CD14-positive monocyte (primary cell): Measurements from ENCODE around the gene GLT8D1. TPM values are rescaled to one million over a fixed set of nuclear protein-coding genes. Genes with fewer than 3 reads are reported as not detected.

ENCODE experiments used
- DNase-seq, 3 donors: peaks; one replicate each; pipeline ENCODE4 v3.0.0-alpha.2; 2011 to 2022
- H2AFZ ChIP-seq: 2 replicates; pipeline ENCODE4 v1.6.0; 2012; ENCODE audit warnings: mild to moderate bottlenecking, low read depth, low read length, inconsistent platforms; ENCODE audit not compliant: insufficient read depth, poor library complexity, severe bottlenecking
- H3K27ac ChIP-seq, 2 donors: 1 replicate in 1 of 2; 2 replicates in 1 of 2; pipeline ENCODE4 v1.5.1; 2012 to 2013; ENCODE audit warnings: low read length in 2 of 2, control low read depth in 1 of 2, inconsistent platforms in 1 of 2, low read depth in 1 of 2, mild to moderate bottlenecking in 1 of 2
- H3K27me3 ChIP-seq, 2 donors: one replicate each; pipeline versions ENCODE4 v1.6.0 to v1.6.1; 2011 to 2013; ENCODE audit warnings: low read length in 2 of 2; ENCODE audit not compliant: control insufficient read depth in 2 of 2, insufficient read depth in 2 of 2
- H3K36me3 ChIP-seq, 2 donors: replicated peaks in 1 of 2; 1 replicate in 1 of 2; 2 replicates in 1 of 2; pipeline versions ENCODE4 v1.5.1 to v1.6.1; 2012 to 2013; ENCODE audit warnings: low read length in 2 of 2, control low read depth in 1 of 2, inconsistent platforms in 1 of 2, mild to moderate bottlenecking in 1 of 2; ENCODE audit not compliant: insufficient read depth in 2 of 2, control insufficient read depth in 1 of 2
- H3K4me1 ChIP-seq, 2 donors: 1 replicate in 1 of 2; 2 replicates in 1 of 2; pipeline versions ENCODE4 v1.5.1 to v1.6.1; 2012 to 2013; ENCODE audit warnings: low read length in 2 of 2, control low read depth in 1 of 2, inconsistent platforms in 1 of 2, mild to moderate bottlenecking in 1 of 2, moderate library complexity in 1 of 2; ENCODE audit not compliant: insufficient read depth in 2 of 2, control insufficient read depth in 1 of 2
- H3K4me2 ChIP-seq: replicated peaks from 2 replicates; pipeline ENCODE3; 2012; ENCODE audit warnings: low read length, moderate library complexity, mild to moderate bottlenecking; ENCODE audit not compliant: poor library complexity, severe bottlenecking; ENCODE audit errors: extremely low read depth
- H3K4me3 ChIP-seq, 3 experiments: fragments of 200-600 bp in 1 of 3; sonication (generic) in 1 of 3; replicated peaks in 1 of 3; 1 replicate in 2 of 3; 2 replicates in 1 of 3; pipeline ENCODE4 v1.5.1; 2011 to 2013; ENCODE audit warnings: low read length in 3 of 3, mild to moderate bottlenecking in 3 of 3, control low read depth in 2 of 3, low read depth in 2 of 3, inconsistent platforms in 1 of 3, moderate library complexity in 1 of 3
- H3K79me2 ChIP-seq: 2 replicates; pipeline ENCODE4 v1.6.0; 2012; ENCODE audit warnings: mild to moderate bottlenecking, control low read depth, inconsistent platforms, low read length, moderate library complexity; ENCODE audit not compliant: insufficient read depth
- H3K9ac ChIP-seq: 2 replicates; pipeline ENCODE4 v1.6.0; 2017; ENCODE audit warnings: low read length, mild to moderate bottlenecking; ENCODE audit not compliant: insufficient read depth, poor library complexity, severe bottlenecking
- H3K9me3 ChIP-seq, 2 donors: replicated peaks in 1 of 2; 1 replicate in 1 of 2; 2 replicates in 1 of 2; pipeline versions ENCODE4 v1.5.1 to v1.6.1; 2012 to 2013; ENCODE audit warnings: low read length in 2 of 2, control low read depth in 1 of 2; ENCODE audit not compliant: control insufficient read depth in 1 of 2, insufficient read depth in 1 of 2
- H4K20me1 ChIP-seq: 2 replicates; pipeline ENCODE4 v1.6.0; 2012; ENCODE audit warnings: mild to moderate bottlenecking, low read length, control low read depth, moderate library complexity; ENCODE audit not compliant: insufficient read depth
- H3K27ac Mint-ChIP-seq, 7 donors: one replicate each; pipeline ENCODE4 v1.8.0; 2020; ENCODE audit warnings: mild to moderate bottlenecking in 7 of 7, mixed read lengths in 7 of 7, moderate library complexity in 6 of 7, inconsistent platforms in 2 of 7
- H3K27me3 Mint-ChIP-seq, 3 donors: one replicate each; pipeline ENCODE4 v1.8.0; 2021 to 2022; ENCODE audit warnings: low read depth in 3 of 3, mild to moderate bottlenecking in 3 of 3, mixed read lengths in 3 of 3, moderate library complexity in 3 of 3, inconsistent platforms in 1 of 3
- H3K36me3 Mint-ChIP-seq, 2 donors: one replicate each; pipeline ENCODE4 v1.8.0; 2020; ENCODE audit warnings: mixed read lengths in 2 of 2, inconsistent platforms in 1 of 2, mild to moderate bottlenecking in 1 of 2
- H3K4me1 Mint-ChIP-seq: one replicate; pipeline ENCODE4 v1.8.0; 2020; ENCODE audit warnings: mild to moderate bottlenecking, mixed read lengths
- H3K4me3 Mint-ChIP-seq, 2 donors: one replicate each; pipeline ENCODE4 v1.8.0; 2020; ENCODE audit warnings: mild to moderate bottlenecking in 2 of 2, mixed read lengths in 2 of 2, moderate library complexity in 1 of 2
- H3K9me3 Mint-ChIP-seq, 7 donors: one replicate each; pipeline ENCODE4 v1.8.0; 2020 to 2022; ENCODE audit warnings: mixed read lengths in 7 of 7, mild to moderate bottlenecking in 6 of 7, moderate library complexity in 6 of 7, inconsistent platforms in 2 of 7
- WGBS: methylation state at CpG from one replicate; pipeline ENCODE4 v1.1.5; 2013; ENCODE audit warnings: missing lambda C conversion rate; ENCODE audit not compliant: insufficient coverage; 5-methylcytosine and 5-hydroxymethylcytosine counted together
- intact Hi-C, 2 donors: fragments of 100-400 bp; cut with micrococcal nuclease; formaldehyde crosslinking; loops; one replicate each; pipeline versions ENCODE4 v1.15.0 to v1.15.1; 2023
- polyA plus RNA-seq, 3 donors: library from polyadenylated mRNA; depleted of rRNA in 1 of 3; unstranded in 2 of 3; stranded (reverse) in 1 of 3; fragments of 300-500 nt in 2 of 3; fragments of >200 nt in 1 of 3; fragmentation: Illumina TruSeq in 2 of 3; gene quantifications; 1 replicate in 2 of 3; 2 replicates in 1 of 3; pipeline ENCODE4 v1.2.3, GENCODE V29; 2012 to 2021
- small RNA-seq: library from RNA; depleted of rRNA; stranded (forward); fragments of <200 nt; gene quantifications from one replicate; pipeline ENCODE3, GENCODE V24; 2012; ENCODE audit warnings: low read depth; ENCODE audit not compliant: insufficient read length
- TF ChIP-seq, protein P1 (sequence below): fragments of 200-600 bp; IDR thresholded peaks from one replicate; pipeline ENCODE4 v1.8.0; 2022; ENCODE audit warnings: antibody characterized with exemption, mild to moderate bottlenecking

The GLT8D1 gene
- polyA plus RNA-seq, 3 donors = 27.3 to 34.8 (median 34.8) TPM

DNA sequence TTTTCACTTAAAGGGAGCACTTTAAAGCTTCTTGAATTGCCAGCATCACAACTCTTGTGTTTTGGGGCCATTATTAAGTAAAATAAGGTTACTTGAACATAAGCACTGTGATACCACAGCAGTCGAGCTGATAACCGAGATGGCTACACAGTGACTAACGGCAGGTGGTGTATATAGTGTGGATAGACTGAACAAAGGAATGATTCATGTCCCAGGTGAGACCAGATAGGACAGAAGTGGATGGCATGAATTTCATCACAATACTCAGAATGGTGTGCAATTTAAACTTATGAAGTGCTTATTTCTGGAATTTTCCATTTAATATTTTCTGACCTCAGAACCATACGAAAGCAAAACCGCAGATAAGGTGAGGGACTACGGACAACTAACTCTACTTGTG is 60.0 kb downstream of the GLT8D1 start:
- H3K27me3 Mint-ChIP-seq = no peaks in the 10 kb centered on the region

More for the DNA sequence above, 60.0 kb downstream of the GLT8D1 start:
- peaks cover 93 to 99% of the 10 kb centered on the region in 2 donors for H3K36me3 ChIP-seq
- no peak overlapping the region for H3K4me3 Mint-ChIP-seq
- 83% methylated on average over 1 of the region's 6 CpGs for WGBS
- no peaks in the 10 kb centered on the region for H3K9me3 Mint-ChIP-seq
- no peaks in the 10 kb centered on the region for H3K4me1 ChIP-seq
- H3K4me3 ChIP-seq = no peak overlapping the region
- H4K20me1 ChIP-seq = no peaks in the 10 kb centered on the region
- TF ChIP-seq, protein P1, sequence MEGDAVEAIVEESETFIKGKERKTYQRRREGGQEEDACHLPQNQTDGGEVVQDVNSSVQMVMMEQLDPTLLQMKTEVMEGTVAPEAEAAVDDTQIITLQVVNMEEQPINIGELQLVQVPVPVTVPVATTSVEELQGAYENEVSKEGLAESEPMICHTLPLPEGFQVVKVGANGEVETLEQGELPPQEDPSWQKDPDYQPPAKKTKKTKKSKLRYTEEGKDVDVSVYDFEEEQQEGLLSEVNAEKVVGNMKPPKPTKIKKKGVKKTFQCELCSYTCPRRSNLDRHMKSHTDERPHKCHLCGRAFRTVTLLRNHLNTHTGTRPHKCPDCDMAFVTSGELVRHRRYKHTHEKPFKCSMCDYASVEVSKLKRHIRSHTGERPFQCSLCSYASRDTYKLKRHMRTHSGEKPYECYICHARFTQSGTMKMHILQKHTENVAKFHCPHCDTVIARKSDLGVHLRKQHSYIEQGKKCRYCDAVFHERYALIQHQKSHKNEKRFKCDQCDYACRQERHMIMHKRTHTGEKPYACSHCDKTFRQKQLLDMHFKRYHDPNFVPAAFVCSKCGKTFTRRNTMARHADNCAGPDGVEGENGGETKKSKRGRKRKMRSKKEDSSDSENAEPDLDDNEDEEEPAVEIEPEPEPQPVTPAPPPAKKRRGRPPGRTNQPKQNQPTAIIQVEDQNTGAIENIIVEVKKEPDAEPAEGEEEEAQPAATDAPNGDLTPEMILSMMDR = no peak
- H3K79me2 ChIP-seq = no peaks in the 10 kb centered on the region
- H3K9me3 ChIP-seq = no peaks in the 10 kb centered on the region
- no peak for DNase-seq
- H3K27me3 ChIP-seq = no peaks in the 10 kb centered on the region
- H3K4me2 ChIP-seq = no peak overlapping the region
- peaks cover 78 to 90% of the 10 kb centered on the region in 2 donors for H3K36me3 Mint-ChIP-seq
- no peak overlapping the region for H3K27ac ChIP-seq
- intact Hi-C loops = no loop called here
- no peak overlapping the region for H3K9ac ChIP-seq
- H3K4me1 Mint-ChIP-seq = no peaks in the 10 kb centered on the region
- no peak overlapping the region for H3K27ac Mint-ChIP-seq
- no peak overlapping the region for H2AFZ ChIP-seq

Small RNA genes lying within 50 kb of the gene (small RNA-seq; reads per million reads assigned to genes)
- gene AC006254.2 = not detected
- 5,866 reads per million, percentile 100 among the genes with 10 or more reads in this experiment for gene RF00569
- gene RF01183 = not detected
- gene SNORD19 = not detected
- not detected for gene SNORD19B
- 3,279 reads per million, percentile 99 among the genes with 10 or more reads in this experiment for gene SNORD69

Other genes starting within 250 kb of the GLT8D1 start
- gene STAB1, start 210.5 kb downstream of the GLT8D1 start, polyA plus RNA-seq = 100 to 1,000 TPM in 1 of 3 donors, 10 to 100 TPM in 1, 1 to 10 TPM in 1; 3.8 to 535 (median 15.8) TPM
- gene NT5DC2, start 171.9 kb downstream of the GLT8D1 start, polyA plus RNA-seq = 10 to 100 TPM in 1 of 3 donors, under 1 TPM in 2; 0.66 to 28.4 (median 0.67) TPM
- gene UQCC5, start 169.2 kb downstream of the GLT8D1 start, polyA plus RNA-seq = 10 to 100 TPM in 2 of 3 donors, 1 to 10 TPM in 1; 1.4 to 52.1 (median 43.3) TPM
- gene PBRM1, start 19.9 kb downstream of the GLT8D1 start, polyA plus RNA-seq = 10 to 100 TPM; 26.1 to 72.9 (median 38.0) TPM
- 10 to 100 TPM; 13.4 to 18.7 (median 16.7) TPM for gene GNL3, start 19.8 kb downstream of the GLT8D1 start, polyA plus RNA-seq
- 100 to 1,000 TPM in 2 of 3 donors, 10 to 100 TPM in 1; 99.0 to 242 (median 228) TPM for gene SPCS1, start 315 bp upstream of the GLT8D1 start, polyA plus RNA-seq
- 10 to 100 TPM; 13.7 to 17.5 (median 17.4) TPM for gene NEK4, start 65.1 kb upstream of the GLT8D1 start, polyA plus RNA-seq
- 1 to 10 TPM in 2 of 3 donors, under 1 TPM in 1; 0.75 to 4.4 (median 1.3) TPM for gene ITIH1, start 71.8 kb upstream of the GLT8D1 start, polyA plus RNA-seq
- under 1 TPM in 1 of 3 donors, not detected in 2; 0.07 TPM for gene ITIH3, start 89.0 kb upstream of the GLT8D1 start, polyA plus RNA-seq
- gene ITIH4, start 124.9 kb upstream of the GLT8D1 start, polyA plus RNA-seq = 10 to 100 TPM in 1 of 3 donors, under 1 TPM in 1, not detected in 1; 0.59 to 47.7 TPM
- 10 to 100 TPM in 1 of 3 donors, under 1 TPM in 1, not detected in 1; 0.29 to 13.7 TPM for gene MUSTN1, start 129.2 kb upstream of the GLT8D1 start, polyA plus RNA-seq
- 10 to 100 TPM in 2 of 3 donors, 1 to 10 TPM in 1; 8.9 to 49.9 (median 11.7) TPM for gene STIMATE, start 191.8 kb upstream of the GLT8D1 start, polyA plus RNA-seq